Activated CD8-positive, alpha-beta memory T cell treated with anti-CD3 and anti-CD28 coated beads for 4 hours (primary cell): Measurements from ENCODE around the gene AHRR.

Experiments used
- DNase-seq, 2 donors: peaks; one replicate each; pipeline ENCODE4 v3.0.0-alpha.2; 2020; ENCODE audit warnings: low read depth in 2 of 2

The AHRR gene

DNA sequence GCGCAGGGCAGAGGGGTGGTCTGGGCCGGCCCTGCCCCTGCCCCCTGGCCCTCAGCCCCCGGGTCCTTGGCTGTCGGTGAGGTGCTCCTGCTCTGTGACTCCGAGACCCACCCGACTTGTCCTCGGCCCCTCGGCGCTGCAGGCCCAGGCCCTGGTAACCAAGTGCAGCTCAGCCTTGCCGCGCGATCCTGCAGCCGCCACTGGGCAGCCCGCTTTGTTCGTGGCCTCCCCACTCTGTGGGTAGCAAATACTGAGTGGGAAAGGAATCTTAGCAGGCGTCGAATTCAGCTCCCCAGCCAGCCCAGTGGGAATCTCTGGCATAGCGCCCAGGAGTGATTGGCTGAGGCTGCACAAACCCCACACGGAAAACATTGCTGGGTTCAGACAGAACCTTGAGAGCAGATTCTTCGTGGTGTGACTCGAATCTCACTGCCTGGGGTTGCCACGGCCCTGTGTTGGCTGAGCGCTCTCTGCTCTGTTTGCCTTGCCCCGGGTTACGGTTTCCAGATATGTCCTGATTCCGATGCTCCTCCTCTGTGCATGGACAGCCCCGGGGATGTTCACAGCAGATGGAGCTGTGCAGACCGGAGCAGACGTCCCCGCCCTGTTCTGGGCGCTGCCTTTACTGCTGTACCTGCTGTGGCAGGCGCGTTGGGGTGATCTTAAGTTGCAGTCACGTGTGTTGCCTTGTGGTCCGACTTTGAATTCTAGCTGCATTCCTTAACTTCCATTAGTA, 108.1 kb downstream of the AHRR start:
- no peak for DNase-seq

DNA sequence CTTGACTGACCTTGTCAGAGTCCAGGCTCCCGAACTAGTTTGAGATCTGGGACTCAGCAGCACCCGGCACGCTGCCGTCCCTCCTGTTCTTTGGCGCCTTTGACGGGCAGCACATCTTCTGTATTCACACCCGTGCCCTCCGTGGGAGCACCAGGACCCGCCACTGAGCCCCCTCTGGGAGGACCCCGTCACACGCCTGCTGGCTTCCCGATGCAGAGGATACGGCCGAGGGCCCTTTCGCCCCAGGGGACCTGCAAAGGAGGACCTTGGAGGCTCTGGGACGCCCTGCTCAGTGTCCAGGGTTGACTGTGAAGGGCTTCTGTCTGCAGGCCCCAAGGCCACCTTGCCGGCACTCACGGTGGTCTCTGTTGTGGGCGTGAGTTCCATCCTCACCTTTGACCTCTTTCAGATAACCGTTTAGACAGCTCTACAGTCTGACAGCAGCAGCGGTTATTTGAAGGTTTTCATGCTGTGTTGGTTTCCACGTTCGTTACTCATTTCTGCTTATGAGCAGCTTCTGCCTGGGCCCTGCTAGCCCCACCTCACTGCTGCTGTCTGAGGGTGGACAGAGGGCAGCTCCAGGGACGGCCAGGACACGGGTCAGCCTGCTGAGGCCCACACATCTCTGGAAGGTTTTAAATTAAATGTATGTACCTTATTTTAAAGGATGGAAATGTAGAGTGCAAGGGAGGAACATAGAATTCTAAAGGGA, 108.9 kb downstream of the AHRR start:
- no peak for DNase-seq

DNA sequence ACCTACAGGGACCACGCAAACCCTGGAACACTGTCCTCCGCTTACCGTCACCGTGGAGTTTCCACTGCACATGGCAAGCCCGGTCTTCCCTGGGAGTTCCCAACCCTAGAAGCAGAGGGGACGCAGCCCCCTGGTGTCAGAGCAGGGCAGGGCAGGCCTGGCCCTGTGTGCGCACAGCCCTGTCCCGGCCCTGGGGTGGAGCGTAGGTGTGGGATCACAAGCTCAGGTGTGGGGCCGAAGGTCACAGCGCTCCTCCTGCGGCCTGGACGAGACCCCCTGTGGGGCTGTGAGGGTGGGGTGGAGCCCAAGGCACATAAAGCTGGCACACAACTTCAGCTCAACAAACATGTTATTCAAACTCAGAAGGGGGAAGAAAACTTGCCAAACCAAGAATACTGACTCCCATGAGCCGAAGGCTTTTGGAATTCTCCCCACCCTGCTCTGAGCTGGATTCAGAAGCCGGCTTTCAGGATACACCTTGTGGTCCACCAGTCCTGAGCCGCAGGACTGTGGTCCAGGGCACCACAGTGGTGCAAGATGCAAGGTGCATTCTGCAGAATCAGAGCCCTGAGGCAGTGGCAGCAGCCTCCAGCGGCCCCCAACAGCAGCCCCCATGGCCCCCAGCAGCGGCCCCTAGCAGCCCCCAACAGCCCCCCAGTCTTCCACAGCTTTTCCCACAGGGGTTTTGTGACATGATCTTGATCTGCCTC, 109.6 kb downstream of the AHRR start:
- peak in 1 of 2 donors; percentile 21 for DNase-seq

DNA sequence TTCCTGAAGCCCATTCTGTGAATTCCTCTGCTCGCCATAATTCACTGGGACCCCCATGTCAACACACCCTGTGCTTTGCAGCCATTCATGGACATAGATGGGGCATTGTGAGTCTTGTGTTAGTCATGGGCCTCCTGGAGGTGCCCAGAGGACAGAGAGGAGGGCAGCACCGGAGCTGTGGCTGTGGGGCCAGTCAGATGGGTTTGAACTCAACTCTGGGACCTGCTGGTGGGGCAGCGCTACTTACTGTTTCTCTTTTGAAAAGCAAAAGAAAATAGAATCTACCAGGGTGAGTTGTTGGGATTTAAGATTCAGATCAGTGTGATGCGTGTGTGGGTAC, 110.2 kb downstream of the AHRR start:
- no peak for DNase-seq

DNA sequence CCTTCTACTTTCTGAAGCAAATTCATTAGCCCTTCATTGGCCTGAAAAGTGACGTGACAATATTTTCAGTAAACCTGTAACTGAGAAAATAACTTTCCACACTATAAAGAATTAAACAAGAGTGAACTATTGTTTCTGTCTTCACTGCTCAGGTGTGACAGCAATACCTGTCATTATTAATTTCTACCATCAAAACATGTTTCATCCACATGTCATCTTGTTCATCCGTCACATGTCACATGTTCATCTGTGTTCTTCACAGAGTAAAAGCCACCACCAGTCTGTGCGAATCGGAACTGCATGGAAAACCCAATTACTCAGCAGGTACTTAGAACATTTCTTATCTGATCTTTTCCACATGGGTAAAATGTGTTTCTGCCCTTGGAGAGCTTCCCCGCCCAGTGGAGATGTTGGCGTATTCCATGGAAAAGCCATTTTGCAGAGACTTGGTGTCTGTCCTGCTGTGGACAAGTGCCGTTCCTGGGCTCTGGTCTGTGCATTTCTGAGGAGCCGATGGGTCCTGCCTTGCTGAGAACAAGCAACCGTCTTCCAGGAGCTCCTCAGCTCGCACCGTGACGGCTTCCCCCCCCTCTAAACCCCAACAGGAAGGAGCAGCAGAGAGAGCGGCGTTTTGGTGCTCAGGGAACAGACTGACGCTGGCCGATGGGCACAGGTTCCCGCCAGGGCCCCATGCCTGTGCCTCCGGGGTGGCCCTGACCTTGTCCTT, 110.8 kb downstream of the AHRR start:
- DNase-seq, result no peak

DNA sequence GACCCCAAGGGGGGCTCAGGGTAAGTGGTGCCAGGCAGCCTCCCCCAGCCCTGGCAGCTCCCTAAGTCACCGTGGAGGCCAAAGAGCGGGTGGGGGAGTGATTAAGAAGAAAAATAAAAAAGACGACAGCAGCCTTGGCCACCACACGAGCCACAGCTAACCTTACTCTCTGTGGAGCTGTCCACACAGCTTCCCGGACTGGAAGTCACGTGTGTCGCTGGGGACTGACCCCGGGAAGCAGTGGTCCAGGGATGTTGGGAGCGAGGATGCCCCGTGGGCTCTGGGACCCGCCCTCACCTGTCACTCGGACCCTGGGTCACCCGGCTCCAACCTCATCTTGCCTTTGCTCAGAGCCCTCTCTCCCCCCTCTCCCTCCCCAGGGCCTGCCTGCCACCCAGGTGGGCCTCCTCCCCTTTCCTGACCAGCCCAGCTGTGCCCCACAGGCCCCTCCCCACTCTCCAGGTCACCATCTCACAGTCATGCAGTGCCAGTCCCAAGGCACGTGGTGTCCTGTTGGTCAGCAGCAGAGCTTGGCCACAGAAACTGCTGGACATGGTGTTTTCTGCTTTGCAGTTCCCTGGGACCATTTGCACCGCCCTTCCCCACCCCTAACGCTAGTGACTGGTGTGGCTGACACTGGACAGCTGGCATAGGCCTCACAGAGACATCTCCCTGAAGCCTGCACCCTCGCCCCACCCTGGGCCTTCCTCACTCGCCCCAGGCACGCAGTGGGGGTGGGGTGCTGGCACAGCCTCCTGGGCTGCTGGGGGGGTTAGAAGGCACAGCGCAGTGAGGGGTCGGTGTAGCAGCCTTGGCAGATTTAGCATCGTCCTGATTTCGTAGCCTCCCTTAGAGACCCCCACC, 111.6 kb downstream of the AHRR start:
- no peak for DNase-seq

DNA sequence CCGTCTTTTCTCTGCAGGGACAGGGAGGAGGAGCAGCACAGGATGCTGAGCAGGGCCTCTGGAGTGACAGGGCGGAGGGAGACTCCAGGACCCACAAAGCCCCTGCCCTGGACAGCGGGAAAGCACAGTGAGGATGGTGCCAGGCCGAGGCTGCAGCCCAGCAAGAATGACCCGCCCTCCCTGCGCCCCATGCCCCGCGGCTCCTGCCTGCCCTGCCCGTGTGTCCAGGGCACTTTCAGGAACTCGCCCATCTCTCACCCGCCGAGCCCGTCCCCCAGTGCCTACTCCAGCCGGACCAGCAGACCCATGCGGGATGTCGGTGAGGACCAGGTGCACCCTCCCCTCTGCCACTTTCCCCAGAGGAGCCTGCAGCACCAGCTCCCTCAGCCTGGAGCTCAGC, 112.3 kb downstream of the AHRR start:
- DNase-seq, result no peak

DNA sequence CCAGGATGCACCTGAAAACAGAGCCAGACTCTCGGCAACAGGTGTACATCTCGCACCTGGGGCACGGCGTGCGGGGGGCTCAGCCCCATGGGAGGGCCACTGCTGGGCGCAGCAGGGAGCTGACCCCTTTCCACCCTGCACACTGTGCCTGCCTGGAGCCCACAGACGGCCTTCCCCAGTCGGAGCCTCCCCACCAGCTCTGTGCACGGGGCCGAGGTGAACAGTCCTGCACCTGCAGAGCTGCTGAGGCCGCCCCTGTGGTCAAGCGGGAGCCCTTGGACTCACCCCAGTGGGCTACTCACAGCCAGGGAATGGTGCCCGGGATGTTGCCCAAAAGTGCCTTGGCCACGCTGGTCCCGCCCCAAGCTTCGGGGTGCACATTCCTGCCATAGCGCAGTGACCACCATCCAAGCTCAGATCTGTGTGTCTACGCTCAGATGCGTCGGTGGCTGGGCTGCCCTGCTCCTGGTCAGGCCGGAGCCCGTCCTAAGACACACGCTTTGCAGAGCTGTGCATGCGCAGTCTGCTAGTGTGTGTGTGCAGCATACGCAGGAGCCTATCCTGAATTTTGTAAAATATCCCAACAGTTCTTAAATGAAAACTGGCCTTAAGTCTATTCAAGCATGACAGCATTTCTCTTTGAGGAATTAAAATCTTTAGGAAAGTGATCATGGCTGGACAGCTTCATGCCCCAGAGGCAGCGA, 113.1 kb downstream of the AHRR start:
- DNase-seq, result no peak

DNA sequence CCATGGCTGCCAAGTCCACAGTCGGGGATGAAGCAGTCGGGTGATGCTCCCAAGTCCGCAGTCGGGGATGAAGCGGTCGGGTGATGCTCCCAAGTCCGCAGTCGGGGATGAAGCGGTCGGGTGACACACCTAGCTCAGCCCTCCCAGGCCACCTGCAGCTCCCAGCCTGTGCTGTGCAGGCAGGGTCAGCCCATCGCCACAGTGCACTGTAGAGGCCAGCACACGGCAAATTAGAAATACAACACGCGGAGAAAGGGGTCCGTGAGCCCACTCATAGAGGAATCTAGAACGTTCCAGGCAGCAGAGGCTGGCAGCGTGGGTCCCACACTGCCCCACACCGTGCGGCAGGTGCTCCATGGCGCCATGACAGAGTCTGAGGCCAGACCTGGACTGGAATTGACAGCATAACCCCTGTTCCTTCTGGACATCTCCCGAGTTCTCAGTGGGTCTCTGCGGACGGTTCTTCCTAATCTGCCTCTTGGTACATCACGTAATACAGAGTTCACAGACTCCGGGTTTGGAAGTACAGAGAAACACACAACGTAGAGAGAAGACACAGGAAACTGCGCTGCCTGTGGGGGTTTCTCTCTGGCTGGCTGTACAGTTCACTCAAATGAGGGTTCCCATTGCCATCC, 113.8 kb downstream of the AHRR start:
- DNase-seq, result no peak

DNA sequence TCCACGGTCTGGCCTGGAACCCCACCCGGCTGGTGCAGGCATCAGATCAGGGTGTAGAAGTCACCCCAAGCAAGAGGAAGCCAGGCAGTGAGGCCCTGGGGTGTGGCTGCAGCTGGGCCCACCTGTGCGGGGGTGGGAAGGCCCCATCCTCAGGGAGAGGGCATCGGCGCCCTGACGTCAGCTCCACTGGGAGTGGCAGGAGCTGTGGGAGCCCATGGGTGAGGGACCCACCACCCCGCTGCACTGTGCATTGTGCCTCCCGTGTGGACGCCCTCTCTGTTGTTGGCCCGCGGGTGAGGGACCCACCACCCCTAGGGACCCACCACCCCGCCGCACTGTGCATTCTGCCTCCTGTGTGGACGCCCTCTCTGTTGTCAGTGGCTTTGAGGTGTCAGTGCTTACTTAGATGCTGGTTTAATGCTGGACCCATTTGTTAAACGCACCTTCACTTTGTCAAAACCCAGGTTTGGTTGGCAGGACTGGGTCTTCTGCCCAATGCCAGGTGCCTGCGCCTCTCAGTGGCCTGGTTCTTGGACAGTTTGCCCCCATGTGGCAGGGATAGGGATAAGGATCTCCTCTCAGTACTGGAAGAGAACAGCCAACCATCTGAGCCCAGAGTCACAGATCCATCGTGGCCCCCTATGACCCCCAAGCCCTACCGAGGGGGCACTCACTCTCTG, 114.6 kb downstream of the AHRR start:
- no peak for DNase-seq

DNA sequence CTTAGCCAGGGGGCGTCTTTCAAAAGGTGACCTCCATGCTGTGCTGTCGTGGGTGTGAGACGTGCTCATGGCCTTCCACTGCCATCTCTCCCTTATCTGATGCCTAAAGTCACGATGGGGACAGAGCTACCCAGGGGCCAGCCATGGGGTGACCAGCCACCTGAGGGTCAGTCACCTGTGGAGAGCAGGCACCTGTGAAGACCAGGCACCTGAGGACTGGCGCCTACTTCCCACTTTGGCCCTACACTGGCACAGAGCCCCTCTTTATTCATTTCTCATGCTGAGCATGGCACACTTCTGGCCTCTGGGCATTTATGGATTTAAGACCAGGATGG, 115.1 kb downstream of the AHRR start:
- DNase-seq, result no peak

DNA sequence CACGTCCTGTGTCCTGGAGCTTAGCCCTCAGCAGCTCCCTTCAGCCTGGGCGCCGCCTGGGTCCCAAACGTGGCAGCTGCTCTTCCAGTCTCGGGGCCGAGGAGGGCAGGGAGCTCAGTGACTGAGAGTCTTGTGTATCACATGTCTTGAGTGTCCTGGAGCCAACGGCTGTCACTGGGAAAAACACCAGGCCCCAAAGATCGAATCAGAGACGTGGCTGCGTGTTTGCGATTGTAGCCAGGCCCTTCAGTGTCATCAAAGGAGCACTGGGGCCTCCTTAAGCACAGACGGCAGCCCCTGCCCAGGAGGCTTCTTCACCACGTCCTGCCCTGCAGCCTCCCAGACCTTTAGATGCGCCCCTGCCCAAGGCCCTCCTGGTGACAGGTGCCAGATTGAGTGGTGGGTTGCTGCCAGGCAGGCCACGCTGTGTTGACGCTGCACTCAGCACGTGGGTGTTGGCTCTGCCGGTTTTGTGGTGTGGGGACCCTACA, 115.8 kb downstream of the AHRR start:
- no peak for DNase-seq

DNA sequence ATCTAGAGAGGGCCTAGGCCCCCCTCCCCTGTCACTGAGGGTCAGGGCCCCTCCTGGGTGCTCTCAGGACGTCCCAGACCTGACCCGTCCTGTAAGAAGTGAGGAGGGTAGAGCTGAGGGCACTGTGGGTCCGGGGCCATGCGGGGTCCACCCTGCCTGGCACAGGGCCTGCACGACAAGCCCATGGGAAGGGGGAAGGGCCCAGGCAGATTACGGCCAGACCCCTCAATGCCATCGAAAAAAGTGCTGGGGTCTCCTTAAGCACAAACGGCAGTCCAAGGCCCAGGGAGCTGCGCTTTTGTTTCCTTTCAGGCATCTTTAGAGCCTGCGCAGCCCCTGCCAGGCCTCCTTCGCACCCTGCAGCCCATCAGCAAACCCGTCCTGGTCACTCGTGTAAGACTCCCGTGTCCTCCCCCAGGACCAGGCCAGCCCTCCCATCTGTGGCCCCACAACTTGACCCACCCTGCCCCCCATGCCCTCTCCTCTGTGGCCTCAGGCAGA, 117.0 kb downstream of the AHRR start:
- no peak for DNase-seq

DNA sequence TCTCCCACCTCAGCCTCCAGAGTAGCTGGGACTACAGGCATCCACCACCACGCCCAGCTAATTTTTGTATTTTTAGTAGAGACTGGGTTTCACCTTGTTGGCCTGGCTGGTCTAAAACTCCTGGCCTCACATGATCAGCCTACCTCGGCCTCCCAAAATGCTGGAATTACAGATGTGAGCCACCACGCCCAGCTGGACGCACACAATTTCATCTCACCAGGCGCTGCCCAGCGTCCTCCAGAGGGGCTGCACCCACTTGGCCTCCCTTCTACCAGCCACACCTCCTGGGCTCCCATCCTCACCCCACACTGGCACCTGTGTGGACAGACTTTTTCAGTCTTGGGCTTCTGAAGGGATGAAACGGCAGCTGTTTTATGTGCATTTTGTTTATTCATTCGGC, 117.7 kb downstream of the AHRR start:
- no peak for DNase-seq

DNA sequence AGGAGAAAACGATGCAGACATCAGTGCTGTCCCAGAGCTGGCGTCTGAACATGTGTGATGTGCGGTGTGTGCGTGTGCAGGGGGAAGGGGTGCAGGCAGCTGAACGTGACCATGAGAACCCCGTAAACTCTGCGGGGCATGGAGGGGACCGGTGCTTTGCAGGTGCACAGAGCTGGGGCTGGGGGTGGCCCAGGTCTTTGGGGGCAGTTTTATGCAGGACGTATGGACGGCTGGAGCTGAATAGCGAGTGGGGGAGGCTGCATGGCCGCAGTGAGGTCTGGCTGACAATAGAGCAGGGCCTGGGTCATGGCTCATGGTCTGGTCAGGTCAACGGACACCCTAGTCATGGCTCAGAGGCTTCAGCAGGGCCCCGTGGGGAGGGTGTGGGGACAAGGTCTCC, 118.1 kb downstream of the AHRR start:
- DNase-seq, result no peak

DNA sequence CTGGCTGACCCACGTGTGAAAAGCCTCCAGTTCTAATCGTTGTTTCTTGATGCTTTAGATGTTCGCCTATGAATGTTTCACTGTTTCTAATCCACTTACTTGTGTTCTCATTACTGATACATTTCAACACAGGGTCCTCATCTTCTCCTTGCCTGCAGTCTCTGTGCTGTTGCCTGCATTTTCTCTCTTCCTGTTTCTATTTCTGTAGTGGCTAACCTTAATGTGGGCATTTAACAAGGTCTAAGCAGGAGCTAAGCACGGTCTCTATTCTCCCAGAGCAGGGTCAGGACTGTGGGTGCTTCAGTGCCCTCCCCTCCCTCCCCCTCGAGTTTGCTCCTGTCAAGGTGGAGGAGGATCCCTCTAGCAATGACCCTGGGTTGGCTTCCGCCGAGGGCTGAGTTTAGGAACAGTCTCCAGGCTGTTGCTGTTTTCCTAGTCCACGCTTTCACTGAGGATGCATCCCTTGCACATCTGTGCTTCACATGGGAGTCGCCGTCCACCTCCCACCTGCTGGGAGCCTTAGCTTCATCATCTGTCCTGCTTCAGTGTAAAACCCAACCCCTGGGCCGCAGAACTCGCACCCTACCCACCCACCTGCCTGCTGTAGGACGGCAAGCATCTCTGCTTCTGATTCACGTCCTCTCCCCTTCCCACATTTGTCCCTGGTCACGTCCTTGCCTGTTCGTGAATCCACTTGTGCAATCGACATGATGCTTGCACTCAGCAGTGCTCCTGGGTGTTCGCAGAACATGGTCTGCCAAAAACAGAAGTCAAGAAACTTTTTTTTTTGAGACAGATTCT, 119.1 kb downstream of the AHRR start:
- DNase-seq, result no peak

DNA sequence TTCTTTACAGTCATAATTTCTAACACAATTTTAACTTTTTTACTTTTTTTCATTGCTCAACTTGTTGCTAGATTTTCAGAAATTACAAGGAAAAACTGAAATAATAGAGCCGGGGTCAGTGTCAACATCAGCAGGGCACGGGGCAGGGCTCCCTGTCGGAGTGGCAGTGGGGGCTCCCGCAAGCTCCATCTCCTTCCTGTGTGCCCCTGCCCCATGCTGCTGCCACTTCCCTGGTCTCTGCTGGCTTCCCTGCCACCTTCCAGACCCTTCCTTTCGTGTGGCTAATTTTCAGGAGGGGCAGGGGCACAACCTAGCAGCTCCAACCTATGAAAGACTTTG, 120.5 kb downstream of the AHRR start:
- DNase-seq, result no peak

DNA sequence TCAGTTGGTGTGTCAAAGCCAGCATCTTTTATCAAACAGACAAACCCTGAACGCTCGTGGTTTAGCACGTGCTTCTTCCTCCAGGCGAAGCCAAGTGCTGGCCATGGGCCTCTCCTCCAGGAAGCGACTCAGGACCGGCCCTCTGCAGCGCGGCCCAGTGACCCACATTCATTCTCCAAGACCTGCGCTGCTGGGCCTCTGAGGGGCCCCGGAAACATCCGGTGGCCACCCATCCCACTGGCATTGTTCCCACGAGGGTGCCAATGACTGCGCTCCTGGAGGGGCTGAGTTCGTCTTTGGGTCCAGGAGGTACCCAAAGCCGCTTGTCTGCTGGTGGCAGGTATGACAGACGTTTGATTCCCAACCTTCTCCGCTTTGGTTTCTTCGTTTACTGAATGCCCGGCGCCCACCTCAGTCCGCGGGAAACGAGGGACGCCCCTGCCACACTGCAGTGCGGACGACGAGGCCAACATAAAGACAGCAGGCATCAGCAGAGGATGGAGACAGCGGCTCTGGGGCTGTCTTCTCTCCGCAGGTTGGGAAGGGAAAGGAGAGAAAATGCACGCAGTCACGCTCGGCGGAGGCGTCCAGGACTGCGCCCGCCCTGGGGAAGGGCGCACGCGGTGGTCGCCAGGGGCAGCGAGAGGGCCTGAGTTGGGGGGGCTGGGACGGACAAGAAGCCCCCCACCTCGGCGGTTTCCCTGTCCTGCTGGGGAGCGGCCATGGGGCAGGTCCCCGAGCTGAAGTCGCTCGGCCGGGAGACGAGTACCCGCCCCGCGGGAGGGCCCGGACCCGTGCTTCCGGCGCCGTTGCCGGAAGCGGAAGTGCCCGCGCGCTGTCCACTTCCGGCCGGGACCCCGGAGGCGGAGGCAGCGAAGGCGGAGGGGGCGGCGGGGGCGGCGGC, 121.1 kb downstream of the AHRR start, which contains the start of gene EXOC3:
TSS of gene EXOC3 (plus strand) at position 842 of the 904 bp plus-strand sequence. CDS start 3,030 bp downstream, outside the sequence.
- peak; percentile 54 to 60 for DNase-seq
